Measurements from ENCODE around the gene CORO1A.

DNA sequence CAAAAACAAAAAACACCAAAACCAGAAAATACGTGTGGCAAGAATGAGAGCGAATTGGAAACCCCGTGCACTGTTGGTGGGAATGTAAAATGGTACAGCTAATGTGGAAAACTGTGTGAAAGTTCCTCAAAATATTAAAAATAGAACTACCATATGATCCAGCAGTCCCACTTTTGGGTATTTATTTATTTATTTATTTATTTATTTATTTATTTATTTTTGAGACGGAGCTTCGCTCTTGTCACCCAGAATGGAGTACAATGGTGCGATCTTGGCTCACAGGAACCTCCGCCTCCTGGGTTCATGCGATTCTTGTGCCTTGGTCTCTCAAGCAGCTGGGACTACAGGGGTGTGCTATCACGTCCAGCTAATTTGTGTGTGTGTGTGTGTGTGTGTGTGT is 30.9 kb upstream of the CORO1A start:
- TF ChIP-seq POLR2A (IDR thresholded peaks at IDR 0.05; ENCODE audit: low read depth) (no peak), CTCF (IDR thresholded peaks at IDR 0.05) (no peak)

Data from esophagus muscularis mucosa (tissue), 3 donors.